GM10266 (cell line): Measurements from ENCODE around the gene TRAF2.
A peak's percentile ranks its signal among the peaks of the same experiment; 100 is the strongest.

Source experiments
- DNase-seq: peaks from one replicate; pipeline ENCODE4 v3.0.0; 2012; ENCODE audit errors: extremely low spot score
- TF ChIP-seq, protein P1 (sequence below): IDR thresholded peaks from 2 replicates; pipeline ENCODE4 v1.5.1; 2012; ENCODE audit warnings: mild to moderate bottlenecking, low read depth; ENCODE audit not compliant: control insufficient read depth, insufficient read depth; ENCODE audit errors: missing control alignments

Gene TRAF2

DNA sequence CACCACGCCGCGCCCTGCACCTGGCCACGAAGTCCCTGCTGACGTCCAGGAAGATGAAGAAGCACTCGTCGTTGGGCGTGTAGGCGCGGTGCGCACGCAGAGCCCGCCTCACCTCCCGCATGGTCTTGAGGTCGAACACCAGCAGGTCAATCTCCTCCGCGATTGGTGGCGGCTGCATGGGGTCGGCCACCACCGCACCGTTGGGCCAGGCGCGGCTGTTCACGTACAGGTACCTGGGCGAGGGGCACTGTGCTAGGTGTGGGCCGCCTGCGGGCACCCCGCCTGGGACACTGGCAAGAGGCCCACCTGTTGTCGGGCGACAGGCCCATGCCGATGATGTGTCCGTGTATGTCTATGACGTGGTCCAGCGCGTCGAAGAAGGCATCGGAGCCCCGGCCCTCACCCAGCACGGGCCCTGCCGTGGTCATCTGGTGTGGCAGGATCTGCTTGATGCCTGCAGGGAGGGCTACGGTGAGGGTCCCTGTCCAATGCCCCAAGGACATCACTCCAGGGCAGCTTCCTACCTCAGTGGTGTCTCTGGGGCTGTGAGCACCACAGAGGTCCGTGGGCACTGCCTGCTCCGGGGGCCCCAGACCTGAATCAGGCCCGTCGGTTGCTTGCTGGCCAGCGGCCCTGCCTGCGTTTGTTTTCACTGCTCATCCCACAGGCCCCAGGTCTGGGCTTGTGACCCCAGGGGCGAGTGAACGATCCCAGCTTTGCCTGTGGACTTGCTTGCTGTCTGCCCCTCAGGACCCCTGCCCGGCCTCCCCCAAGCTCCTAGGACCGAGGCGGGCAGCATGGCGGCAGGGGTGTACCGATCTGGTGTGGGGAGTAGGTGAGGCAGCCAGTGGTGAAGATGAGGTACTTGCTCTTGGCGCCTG is 55.2 kb downstream of the TRAF2 start:
- no peak for DNase-seq

DNA sequence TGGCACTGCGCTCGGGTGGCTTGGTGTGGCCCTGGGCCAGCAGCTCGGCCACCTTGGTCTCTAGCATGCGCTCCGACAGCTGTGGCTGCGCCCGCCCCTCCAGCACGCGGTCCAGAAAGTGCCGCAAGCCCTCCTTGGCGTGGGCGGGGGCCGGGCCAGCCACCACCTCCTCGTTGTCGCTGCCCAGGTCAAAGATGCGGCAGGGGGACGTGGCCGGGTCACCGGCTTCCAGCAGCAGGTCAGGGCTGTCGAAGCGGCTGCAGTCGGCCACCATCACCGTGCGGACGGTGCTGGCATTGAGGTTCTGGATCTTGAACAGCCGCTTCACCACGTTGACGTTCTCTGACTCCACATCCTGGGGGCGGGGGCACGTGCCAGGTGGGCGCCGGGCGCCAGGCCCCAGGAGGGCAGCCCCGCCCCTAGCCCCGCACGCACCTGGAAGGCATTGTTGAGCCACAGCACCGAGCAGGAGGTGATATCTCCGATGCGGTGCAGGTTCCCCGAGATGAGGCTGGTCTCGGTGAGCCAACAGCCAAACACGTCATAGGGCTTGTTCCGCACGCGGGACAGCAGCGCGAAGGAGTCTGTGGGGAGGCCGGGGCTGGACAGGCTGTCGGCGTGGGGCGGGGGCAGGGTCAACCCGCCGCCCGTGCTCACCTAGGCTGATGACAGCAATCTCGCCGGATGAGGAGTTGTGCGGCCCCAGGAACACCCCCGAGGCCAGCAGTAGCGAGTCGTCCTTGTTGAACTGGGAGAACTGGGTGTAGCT is 56.0 kb downstream of the TRAF2 start:
- TF ChIP-seq, protein P1, sequence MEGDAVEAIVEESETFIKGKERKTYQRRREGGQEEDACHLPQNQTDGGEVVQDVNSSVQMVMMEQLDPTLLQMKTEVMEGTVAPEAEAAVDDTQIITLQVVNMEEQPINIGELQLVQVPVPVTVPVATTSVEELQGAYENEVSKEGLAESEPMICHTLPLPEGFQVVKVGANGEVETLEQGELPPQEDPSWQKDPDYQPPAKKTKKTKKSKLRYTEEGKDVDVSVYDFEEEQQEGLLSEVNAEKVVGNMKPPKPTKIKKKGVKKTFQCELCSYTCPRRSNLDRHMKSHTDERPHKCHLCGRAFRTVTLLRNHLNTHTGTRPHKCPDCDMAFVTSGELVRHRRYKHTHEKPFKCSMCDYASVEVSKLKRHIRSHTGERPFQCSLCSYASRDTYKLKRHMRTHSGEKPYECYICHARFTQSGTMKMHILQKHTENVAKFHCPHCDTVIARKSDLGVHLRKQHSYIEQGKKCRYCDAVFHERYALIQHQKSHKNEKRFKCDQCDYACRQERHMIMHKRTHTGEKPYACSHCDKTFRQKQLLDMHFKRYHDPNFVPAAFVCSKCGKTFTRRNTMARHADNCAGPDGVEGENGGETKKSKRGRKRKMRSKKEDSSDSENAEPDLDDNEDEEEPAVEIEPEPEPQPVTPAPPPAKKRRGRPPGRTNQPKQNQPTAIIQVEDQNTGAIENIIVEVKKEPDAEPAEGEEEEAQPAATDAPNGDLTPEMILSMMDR = no peak
- no peak for DNase-seq

More for the DNA sequence above, 55.2 kb downstream of the TRAF2 start:
- TF ChIP-seq, protein P1 = no peak

DNA sequence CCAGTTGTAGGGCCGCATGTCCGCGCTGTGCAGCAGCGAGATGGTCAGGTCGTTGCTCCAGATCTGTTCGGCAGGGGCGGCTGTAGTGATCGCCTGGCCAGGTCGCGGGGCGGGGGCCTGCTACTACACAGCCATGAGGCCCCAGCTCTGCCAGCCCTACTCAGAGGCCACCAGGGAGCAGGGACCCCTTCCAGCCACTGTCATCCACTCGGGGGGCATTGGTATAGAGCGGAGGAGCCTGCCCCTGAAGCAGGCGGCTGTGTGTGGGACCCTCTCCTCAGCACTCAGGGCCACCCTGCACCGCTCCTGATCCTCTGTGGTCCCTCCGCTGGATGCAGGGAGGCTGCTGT is 56.5 kb downstream of the TRAF2 start:
- DNase-seq = no peak
- TF ChIP-seq, protein P1 = no peak

DNA sequence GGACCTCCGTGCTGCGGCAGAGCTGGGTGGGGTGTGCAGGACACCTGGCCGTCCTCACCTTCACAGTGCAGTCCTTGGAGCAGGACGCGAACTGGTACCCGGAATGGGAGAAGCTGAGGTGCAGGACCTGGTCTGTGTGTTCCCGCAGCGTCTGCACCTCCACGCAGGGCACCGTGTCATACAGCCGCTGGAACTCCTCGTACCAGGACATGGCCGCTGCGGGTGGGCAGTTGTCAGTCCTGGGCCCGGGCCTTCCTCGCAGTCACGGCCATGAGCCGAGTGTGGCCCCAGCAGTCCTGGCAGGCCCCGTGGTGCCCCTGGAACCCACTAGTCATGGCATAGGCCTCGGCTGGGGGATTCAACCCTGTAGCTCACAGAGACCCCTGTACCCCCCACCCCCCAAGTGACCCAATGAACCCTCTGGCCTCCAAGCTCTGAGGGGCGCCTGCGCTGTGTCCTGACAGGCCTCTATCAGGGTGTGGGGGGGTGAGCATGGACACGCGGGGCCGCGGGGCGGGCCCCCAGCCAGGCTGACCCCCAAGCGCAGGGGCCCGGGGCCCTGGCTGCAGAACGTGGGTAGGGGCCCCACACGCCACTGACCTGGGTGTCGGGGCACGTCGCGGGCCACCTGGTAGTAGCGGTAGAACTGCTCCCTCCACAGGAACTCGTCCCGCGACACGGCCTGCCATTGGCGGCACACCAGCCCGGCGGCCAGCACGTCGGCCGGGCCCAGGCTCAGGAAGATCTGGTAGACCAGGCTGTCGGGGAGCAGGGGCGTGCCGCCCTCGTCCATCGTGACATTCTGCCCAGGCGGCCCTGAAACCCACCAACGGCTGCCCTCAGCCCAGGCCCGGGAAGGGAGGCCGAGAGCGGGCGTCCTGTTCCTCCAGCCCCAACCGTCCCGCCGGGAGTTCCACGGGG is 57.2 kb downstream of the TRAF2 start:
- peak; percentile 85 for DNase-seq
- TF ChIP-seq, protein P1 = peak; percentile 20

DNA sequence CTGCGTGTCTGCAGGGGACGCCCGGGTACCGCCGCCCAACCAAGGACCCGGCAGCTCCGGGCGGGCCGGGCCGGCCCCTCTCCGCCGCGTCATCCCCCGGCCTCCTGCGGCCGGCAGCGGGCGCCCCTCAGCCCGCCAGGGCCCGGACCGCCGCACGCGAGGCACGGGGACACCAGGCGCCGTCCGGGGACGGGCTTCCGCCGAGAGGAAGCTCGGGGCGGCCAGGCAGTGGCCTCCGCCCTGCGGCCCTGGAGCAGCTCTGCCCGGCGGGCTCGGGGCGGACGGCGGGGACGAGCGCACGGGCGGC is 57.8 kb downstream of the TRAF2 start:
- DNase-seq = peak; percentile 91
- TF ChIP-seq, protein P1 = peak; percentile 41

DNA sequence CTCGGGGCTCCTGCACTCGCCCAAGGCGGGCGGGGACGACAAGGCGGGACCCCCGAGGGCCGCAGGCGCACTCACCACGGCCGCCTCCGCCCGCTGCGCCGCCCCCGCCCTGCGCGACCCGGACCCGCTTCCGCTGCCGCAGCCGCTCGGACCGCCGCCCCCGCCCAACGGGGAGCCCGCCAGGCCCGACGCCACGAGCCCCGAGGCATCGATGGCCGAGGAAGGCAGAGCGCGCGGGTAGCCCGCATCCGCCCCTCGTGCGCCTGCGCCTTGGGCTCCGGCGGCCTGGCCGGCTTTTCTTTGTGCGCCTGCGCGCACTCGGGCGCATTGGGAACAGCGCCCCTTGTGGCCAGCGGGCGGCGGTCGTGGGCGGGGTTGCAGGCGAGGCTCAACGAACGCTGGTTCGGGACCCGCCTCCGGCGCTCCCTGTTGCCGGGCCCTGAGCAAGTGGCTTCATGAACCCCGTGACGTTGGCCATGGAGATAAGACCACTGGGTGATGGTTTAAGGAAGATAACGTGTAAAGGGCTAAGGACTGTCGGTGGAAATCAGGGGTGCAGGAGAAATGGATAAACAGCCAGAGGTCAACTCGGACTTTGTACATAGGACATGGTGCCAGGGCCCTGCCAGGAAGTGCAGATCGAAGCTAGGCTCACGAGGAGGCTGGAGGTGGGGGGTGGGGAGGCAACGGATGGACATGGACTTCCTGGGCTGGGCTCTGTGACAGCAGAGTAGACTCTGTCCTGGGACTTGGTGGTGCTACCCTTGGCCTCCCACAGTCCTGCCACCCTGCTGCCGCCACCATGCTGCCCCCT is 58.4 kb downstream of the TRAF2 start, which contains the start of the genes C8G and FBXW5:
TSS of gene C8G (plus strand) at position 725 of the 814 bp plus-strand sequence. CDS start at position 803, 78 bp downstream.
TSS of gene FBXW5 (minus strand) at position 220 of the 814 bp plus-strand sequence. CDS start 655 bp downstream, outside the sequence.
- TF ChIP-seq, protein P1 = peak; percentile 89
- DNase-seq = peak; percentile 100
